ENCODE results near the gene TSPAN9. TPM values are rescaled to one million over a fixed set of nuclear protein-coding genes. Genes with fewer than 3 reads are reported as not detected.

TSPAN9 gene
- total RNA-seq, 4 donors from 2014 or later = 27.8 to 47.2 (median 34.3) TPM

DNA sequence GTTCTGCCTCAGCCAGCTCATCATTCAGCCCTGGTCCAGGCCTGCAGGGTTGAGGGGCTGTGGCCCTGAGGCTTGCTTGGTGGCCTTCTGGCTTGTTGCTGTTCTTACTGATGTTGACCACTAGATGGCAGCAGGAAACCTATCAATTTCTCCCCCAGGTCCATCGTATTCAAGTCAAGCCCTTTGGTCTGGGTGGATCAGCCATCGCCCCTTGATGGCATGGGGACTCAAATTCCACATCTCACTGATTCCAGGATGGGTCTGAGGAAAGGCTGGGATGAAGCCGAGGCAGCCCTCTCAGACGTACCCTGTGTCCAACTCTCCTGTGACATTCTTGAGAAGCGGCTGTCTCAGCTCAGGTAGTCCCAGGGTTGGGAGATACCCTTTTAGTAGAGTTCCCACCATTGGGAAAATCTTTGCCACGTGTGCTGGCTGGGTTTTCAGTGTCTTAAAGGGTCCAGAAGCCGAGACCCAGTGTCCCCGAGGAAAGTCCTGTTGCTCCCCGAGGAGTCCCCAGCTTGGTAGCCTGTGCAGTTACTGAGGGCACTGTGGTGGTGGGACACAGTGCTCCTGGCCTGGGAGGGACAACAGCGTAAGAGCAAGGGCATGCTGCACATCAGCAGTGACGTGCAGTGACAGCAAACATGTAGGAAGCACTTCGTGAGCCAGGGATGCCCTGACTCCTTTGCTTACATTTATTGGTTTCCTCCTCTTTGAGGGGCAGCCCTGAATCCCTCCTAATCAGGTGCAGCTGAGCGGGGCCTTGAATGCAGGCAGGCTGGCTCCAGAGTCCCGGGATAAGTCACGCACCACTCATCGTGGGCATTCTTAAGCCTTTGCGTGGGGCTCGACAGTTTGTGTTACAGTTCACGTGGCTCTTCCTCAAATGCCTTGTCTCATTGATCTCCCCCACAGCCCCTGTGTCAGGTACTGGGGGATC is 58.6 kb downstream of the TSPAN9 start:
- 74% methylated on average over 15 of the region's 19 CpGs for WGBS

DNA sequence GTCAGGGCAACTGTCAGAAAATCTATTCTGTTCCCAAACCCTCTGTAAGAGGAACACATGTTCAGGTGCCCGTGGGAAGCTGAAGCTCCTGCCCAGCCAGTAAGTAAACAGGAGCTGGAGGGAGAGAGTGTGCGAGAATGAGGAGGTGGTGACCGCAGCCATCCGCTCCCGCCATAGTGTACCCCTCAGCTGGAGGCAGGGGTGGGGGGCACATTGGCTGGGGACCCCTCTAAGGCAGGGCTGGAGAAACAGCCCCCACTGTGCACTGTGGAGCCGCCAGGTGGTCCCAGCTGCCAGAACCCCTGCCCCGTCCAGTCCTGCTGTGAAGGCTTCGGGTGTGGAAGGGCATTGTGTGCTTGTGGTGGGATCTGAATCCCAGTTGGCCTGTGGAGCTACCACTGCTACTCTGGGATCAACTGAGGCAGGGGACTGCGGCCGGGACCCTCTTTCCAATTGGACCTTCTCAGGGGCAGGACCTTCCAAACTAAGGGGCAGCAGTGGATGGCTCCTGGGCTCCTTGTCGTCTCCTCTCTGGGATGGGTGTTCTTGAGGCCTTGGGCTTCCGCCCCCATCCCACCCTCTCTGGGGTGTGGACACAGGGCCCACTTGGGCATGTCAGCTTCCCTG is 59.6 kb downstream of the TSPAN9 start:
- Histone ChIP-seq H3K9me3 (no peaks in the 10 kb centered on the region), H3K4me3 (no peak overlapping the region), H3K36me3 (no peaks in the 10 kb centered on the region), H3K4me1 (peaks cover 25% of the 10 kb centered on the region), H3K27me3 (no peaks in the 10 kb centered on the region), H3K27ac (no peak overlapping the region)
- TF ChIP-seq, protein P1, sequence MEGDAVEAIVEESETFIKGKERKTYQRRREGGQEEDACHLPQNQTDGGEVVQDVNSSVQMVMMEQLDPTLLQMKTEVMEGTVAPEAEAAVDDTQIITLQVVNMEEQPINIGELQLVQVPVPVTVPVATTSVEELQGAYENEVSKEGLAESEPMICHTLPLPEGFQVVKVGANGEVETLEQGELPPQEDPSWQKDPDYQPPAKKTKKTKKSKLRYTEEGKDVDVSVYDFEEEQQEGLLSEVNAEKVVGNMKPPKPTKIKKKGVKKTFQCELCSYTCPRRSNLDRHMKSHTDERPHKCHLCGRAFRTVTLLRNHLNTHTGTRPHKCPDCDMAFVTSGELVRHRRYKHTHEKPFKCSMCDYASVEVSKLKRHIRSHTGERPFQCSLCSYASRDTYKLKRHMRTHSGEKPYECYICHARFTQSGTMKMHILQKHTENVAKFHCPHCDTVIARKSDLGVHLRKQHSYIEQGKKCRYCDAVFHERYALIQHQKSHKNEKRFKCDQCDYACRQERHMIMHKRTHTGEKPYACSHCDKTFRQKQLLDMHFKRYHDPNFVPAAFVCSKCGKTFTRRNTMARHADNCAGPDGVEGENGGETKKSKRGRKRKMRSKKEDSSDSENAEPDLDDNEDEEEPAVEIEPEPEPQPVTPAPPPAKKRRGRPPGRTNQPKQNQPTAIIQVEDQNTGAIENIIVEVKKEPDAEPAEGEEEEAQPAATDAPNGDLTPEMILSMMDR (IDR thresholded peaks at IDR 0.05) = no peak
- TF ChIP-seq POLR2A (IDR thresholded peaks at IDR 0.05) (no peak), EP300 (IDR thresholded peaks at IDR 0.05) (no peak), POLR2AphosphoS5 (IDR thresholded peaks at IDR 0.05) (no peak)
- no peak for DNase-seq (ENCODE audit: low spot score in 2 of 2)
- WGBS = 74% methylated on average over 3 of the region's 12 CpGs

More for the DNA sequence above, 58.6 kb downstream of the TSPAN9 start:
- Histone ChIP-seq H3K4me3 (no peak overlapping the region), H3K27me3 (no peaks in the 10 kb centered on the region), H3K4me1 (peaks cover 25% of the 10 kb centered on the region), H3K36me3 (no peaks in the 10 kb centered on the region), H3K9me3 (no peaks in the 10 kb centered on the region), H3K27ac (no peak overlapping the region)
- DNase-seq (ENCODE audit: low spot score in 2 of 2) = no peak
- TF ChIP-seq EP300 (IDR thresholded peaks at IDR 0.05) = no peak
- TF ChIP-seq, protein P1 (IDR thresholded peaks at IDR 0.05) = peak; percentile 66 to 71

DNA sequence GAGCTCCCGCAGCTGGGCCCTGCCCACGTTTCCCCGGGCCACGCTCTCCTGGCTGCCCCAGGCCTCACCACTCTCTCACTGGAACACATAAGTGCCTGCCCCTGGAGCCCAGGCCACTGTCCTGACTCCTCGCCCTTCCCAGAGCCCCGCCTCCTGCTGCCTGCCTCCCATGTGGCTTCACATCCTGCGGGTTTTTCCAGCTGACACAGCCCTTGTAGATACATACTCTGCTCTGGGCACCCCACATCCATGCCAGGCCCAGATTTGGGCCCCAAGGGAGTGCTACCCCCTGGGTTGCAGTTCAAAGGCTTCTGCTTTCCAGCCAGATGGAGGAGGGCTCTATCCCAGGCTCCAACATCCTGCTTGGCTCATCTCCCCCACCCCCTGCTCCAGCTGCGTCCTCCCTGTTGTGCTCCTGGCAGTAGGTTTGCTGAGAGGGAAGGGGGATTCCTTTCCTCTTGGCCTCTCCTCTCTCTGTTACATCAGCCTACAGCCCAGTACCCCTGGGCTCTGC is 60.1 kb downstream of the TSPAN9 start:
- H3K27me3 ChIP-seq = no peaks in the 10 kb centered on the region
- H3K9me3 ChIP-seq = no peaks in the 10 kb centered on the region
- DNase-seq (ENCODE audit: low spot score in 2 of 2) = no peak
- peaks cover 25% of the 10 kb centered on the region for H3K4me1 ChIP-seq
- H3K4me3 ChIP-seq = no peak overlapping the region
- 17% methylated on average over 2 of the region's 8 CpGs for WGBS
- H3K36me3 ChIP-seq = no peaks in the 10 kb centered on the region
- H3K27ac ChIP-seq = no peak overlapping the region
- TF ChIP-seq EP300 (IDR thresholded peaks at IDR 0.05) = no peak
- no peak for TF ChIP-seq POLR2A (IDR thresholded peaks at IDR 0.05)
- TF ChIP-seq, protein P1 (IDR thresholded peaks at IDR 0.05) = no peak
- no peak for TF ChIP-seq POLR2AphosphoS5 (IDR thresholded peaks at IDR 0.05)

DNA sequence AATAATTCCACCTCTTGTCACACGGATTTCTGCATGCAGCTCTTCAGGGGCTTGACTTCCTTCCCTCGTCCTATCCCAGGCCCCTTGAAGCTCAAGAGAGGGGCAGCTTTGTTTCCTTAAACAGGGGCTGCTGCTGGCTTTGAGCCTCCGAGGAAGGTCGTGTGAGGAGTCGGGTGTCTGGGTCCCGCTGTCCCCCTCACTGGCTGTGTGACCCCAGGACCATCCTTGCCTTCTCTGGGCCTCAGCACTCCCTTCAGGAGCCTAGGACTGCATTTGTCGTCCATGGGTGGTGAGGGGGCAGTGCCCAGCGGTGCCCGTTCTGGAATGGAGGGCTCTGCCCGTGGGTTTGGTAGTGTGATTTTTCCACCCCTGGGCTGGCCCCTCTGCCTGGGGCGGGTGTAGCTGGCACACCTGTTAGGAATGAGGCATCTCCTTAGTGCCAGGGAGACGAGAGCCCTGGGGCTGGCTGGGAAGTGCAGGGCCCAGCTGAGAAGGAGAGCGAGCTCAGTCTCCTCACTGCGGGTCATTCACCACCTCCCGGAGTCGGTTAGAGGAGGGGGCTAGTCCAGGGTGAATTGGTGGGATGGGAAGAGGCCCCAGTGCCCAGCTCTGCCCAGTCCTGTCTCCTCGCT is 60.8 kb downstream of the TSPAN9 start:
- peaks cover 25% of the 10 kb centered on the region for H3K4me1 ChIP-seq
- TF ChIP-seq, protein P1 (IDR thresholded peaks at IDR 0.05) = no peak
- H3K4me3 ChIP-seq = no peak overlapping the region
- DNase-seq (ENCODE audit: low spot score in 2 of 2) = no peak
- WGBS = 67% methylated on average over 10 of the region's 17 CpGs
- no peak overlapping the region for H3K27ac ChIP-seq
- no peaks in the 10 kb centered on the region for H3K9me3 ChIP-seq
- no peaks in the 10 kb centered on the region for H3K36me3 ChIP-seq
- no peaks in the 10 kb centered on the region for H3K27me3 ChIP-seq

Data from suprapubic skin (tissue), 4 donors.